ENCODE measurements around the gene ZDHHC6.

DNA sequence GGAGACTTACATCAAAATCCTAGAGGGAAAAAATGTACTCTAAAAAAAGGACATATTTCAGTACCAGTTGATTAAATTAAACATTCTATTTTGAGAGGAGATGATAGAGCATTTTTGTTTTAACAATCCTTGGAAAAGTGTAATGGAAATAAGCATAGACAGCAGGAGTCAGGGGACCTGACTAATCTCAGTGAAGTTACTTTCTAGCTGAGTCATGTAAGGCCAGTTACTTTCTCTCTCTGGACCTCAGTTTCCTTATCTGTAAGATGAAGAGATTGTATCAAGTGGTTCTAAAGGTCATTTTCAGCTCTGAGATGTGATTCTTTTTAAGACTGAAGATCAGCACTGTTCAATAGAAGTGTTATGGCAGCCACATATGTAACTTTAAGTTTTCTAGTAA, 44.4 kb upstream of the ZDHHC6 start:
- TF ChIP-seq POLR2A (IDR thresholded peaks at IDR 0.05) (no peak), POLR2AphosphoS5 (IDR thresholded peaks at IDR 0.05) (no peak)
- TF ChIP-seq, protein P1, sequence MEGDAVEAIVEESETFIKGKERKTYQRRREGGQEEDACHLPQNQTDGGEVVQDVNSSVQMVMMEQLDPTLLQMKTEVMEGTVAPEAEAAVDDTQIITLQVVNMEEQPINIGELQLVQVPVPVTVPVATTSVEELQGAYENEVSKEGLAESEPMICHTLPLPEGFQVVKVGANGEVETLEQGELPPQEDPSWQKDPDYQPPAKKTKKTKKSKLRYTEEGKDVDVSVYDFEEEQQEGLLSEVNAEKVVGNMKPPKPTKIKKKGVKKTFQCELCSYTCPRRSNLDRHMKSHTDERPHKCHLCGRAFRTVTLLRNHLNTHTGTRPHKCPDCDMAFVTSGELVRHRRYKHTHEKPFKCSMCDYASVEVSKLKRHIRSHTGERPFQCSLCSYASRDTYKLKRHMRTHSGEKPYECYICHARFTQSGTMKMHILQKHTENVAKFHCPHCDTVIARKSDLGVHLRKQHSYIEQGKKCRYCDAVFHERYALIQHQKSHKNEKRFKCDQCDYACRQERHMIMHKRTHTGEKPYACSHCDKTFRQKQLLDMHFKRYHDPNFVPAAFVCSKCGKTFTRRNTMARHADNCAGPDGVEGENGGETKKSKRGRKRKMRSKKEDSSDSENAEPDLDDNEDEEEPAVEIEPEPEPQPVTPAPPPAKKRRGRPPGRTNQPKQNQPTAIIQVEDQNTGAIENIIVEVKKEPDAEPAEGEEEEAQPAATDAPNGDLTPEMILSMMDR (IDR thresholded peaks at IDR 0.05): no peak
